Endothelial cell of umbilical vein (primary cell): ENCODE results near the gene RILPL2. TPM values are rescaled to one million over a fixed set of nuclear protein-coding genes. Genes with fewer than 3 reads are reported as not detected.
A peak's percentile ranks its signal among the peaks of the same experiment; 100 is the strongest.

Experiments
- BruUV-seq: library from RNA; stranded (reverse); fragments of 400-500 nt; replicated peaks from 2 replicates; lab custom pipeline; 2021; lab: Mats Ljungman, UMichigan
- CTCF ChIA-PET: fragments of 300-600, 350-600 bp; sonication (Branson Sonifier 250); formaldehyde crosslinking; loops from one replicate; lab custom pipeline; 2021; ENCODE audit warnings: antibody characterized with exemption, inconsistent platforms; lab: Charles Lee
- POLR2A ChIA-PET: fragments of 300-600, 350-600 bp; sonication (Branson Sonifier 250); formaldehyde crosslinking; loops from one replicate; lab custom pipeline; 2021; ENCODE audit warnings: antibody characterized with exemption, inconsistent platforms; lab: Charles Lee
- DNase-seq: peaks from one replicate; pipeline ENCODE4 v3.0.0-alpha.2; 2011; ENCODE audit warnings: low read depth, low spot score
- FAIRE-seq: peaks from 2 replicates; lab custom pipeline; 2011; peaks lifted over from hg19 to GRCh38; lab: Jason Lieb, UNC
- H2AFZ ChIP-seq: 2 replicates; pipeline ENCODE4 v1.6.0; 2012; ENCODE audit warnings: low read depth, low read length, control low read depth, inconsistent platforms
- H3K27ac ChIP-seq: 2 replicates; pipeline ENCODE4 v1.5.1; 2011; ENCODE audit warnings: low read depth, mild to moderate bottlenecking, control low read depth, low read length, moderate library complexity; ENCODE audit not compliant: insufficient read depth
- H3K27me3 ChIP-seq, 2 experiments: 2 replicates each; pipeline versions ENCODE4 v1.6.0 to v1.6.1; 2011; ENCODE audit warnings: low read length in 2 of 2, mixed read lengths in 1 of 2; ENCODE audit not compliant: control insufficient read depth in 2 of 2, insufficient read depth in 2 of 2
- H3K36me3 ChIP-seq, 2 experiments: 2 replicates in 1 of 2; 3 replicates in 1 of 2; pipeline ENCODE4 v1.5.1; 2011; ENCODE audit warnings: low read length in 2 of 2, mild to moderate bottlenecking in 1 of 2, moderate library complexity in 1 of 2; ENCODE audit not compliant: control insufficient read depth in 2 of 2, insufficient read depth in 2 of 2; ENCODE audit errors: extremely low read depth in 1 of 2
- H3K4me1 ChIP-seq: 3 replicates; pipeline ENCODE4 v1.5.1; 2011; ENCODE audit warnings: mild to moderate bottlenecking, low read length; ENCODE audit not compliant: control insufficient read depth, insufficient read depth; ENCODE audit errors: extremely low read depth
- H3K4me2 ChIP-seq: 2 replicates; pipeline ENCODE4 v1.6.1; 2011; ENCODE audit warnings: low read length, control low read depth, mixed read lengths; ENCODE audit not compliant: insufficient read depth
- H3K4me3 ChIP-seq, 3 experiments: fragments of 200-600 bp in 1 of 3; sonication (generic), shearing (Covaris generic) in 1 of 3; replicated peaks in 1 of 3; 2 replicates each; pipeline ENCODE4 v1.5.1; 2011 to 2016; ENCODE audit warnings: control low read depth in 3 of 3, low read length in 3 of 3, mild to moderate bottlenecking in 2 of 3, inconsistent platforms in 1 of 3, low read depth in 1 of 3, moderate library complexity in 1 of 3; ENCODE audit not compliant: insufficient read depth in 1 of 3
- H3K79me2 ChIP-seq: 2 replicates; pipeline ENCODE4 v1.6.0; 2012; ENCODE audit warnings: low read length, inconsistent platforms; ENCODE audit not compliant: control insufficient read depth, insufficient read depth
- H3K9ac ChIP-seq: replicated peaks from 2 replicates; pipeline ENCODE3; 2011; ENCODE audit warnings: low read length, control low read depth; ENCODE audit not compliant: insufficient read depth; ENCODE audit errors: extremely low read depth
- H3K9me1 ChIP-seq: replicated peaks from 3 replicates; pipeline ENCODE4 v1.6.0; 2011; ENCODE audit warnings: mild to moderate bottlenecking, low read length; ENCODE audit not compliant: control insufficient read depth, insufficient read depth; ENCODE audit errors: extremely low read depth
- H3K9me3 ChIP-seq: replicated peaks from 2 replicates; pipeline ENCODE4 v1.5.1; 2012; ENCODE audit warnings: low read length, inconsistent platforms; ENCODE audit not compliant: control insufficient read depth, insufficient read depth
- H4K20me1 ChIP-seq: replicated peaks from 2 replicates; pipeline ENCODE3; 2011; ENCODE audit warnings: mild to moderate bottlenecking, low read length; ENCODE audit not compliant: control insufficient read depth, insufficient read depth; ENCODE audit errors: extremely low read depth
- CTCF ChIP-seq, 2 donors: IDR thresholded peaks; 1 replicate in 1 of 2; 2 replicates in 1 of 2; pipeline ENCODE4 v1.5.1; 2011; ENCODE audit warnings: low read length in 2 of 2, mild to moderate bottlenecking in 2 of 2, moderate library complexity in 2 of 2, control low read depth in 1 of 2, inconsistent platforms in 1 of 2, low read depth in 1 of 2; ENCODE audit not compliant: insufficient read depth in 1 of 2; ENCODE audit errors: extremely low read depth in 1 of 2
- EZH2 ChIP-seq: IDR thresholded peaks from 2 replicates; pipeline ENCODE4 v1.6.1; 2012; ENCODE audit warnings: borderline replicate concordance, low read depth, mild to moderate bottlenecking, moderate library complexity, low read length, inconsistent platforms; ENCODE audit not compliant: severe bottlenecking
- FOS ChIP-seq: IDR thresholded peaks from 2 replicates; pipeline ENCODE4 v1.6.1; 2011; ENCODE audit warnings: mild to moderate bottlenecking, low read length, moderate library complexity, borderline replicate concordance; ENCODE audit not compliant: insufficient read depth
- GATA2 ChIP-seq: IDR thresholded peaks from 2 replicates; pipeline ENCODE4 v1.7.0; 2011; ENCODE audit warnings: low read depth, mild to moderate bottlenecking, moderate library complexity, mixed read lengths, low read length; ENCODE audit not compliant: insufficient read length, insufficient read depth
- JUN ChIP-seq: IDR thresholded peaks from 2 replicates; pipeline ENCODE4 v1.6.1; 2011; ENCODE audit warnings: borderline replicate concordance, low read depth; ENCODE audit not compliant: insufficient read length, insufficient read depth
- MAX ChIP-seq: IDR thresholded peaks from 2 replicates; pipeline ENCODE4 v1.6.1; 2011; ENCODE audit not compliant: insufficient read depth, insufficient read length
- MYC ChIP-seq: IDR thresholded peaks from one replicate; pipeline ENCODE4 v1.6.1; 2011; ENCODE audit warnings: mild to moderate bottlenecking, low read depth, low read length
- POLR2A ChIP-seq: IDR thresholded peaks from 2 replicates; pipeline ENCODE4 v1.6.1; 2012; ENCODE audit warnings: low read depth, mild to moderate bottlenecking, control low read depth, low read length
- POLR2AphosphoS5 ChIP-seq: IDR thresholded peaks from 2 replicates; pipeline ENCODE4 v1.6.1; 2012; ENCODE audit warnings: low read depth, mild to moderate bottlenecking, control low read depth, low read length, moderate library complexity; ENCODE audit not compliant: insufficient read depth
- dilution Hi-C: fragments of 300-500 bp; cut with MboI; formaldehyde crosslinking; loops from one replicate; pipeline ENCODE4 v1.15.0; 2019; ENCODE audit warnings: low sequenced_read_pairs; ENCODE audit not compliant: extremely low pct_ligation_motif_present
- intact Hi-C: fragments of 100-400 bp; cut with micrococcal nuclease; formaldehyde crosslinking; loops from one replicate; pipeline ENCODE4 v1.10.0; 2022
- polyA plus RNA-seq, 4 experiments: library from polyadenylated mRNA; depleted of rRNA in 3 of 4; stranded (reverse) in 3 of 4; unstranded in 1 of 4; fragments of >200 nt; gene quantifications; 2 replicates each; pipeline versions ENCODE4 v1.2.1 to v1.2.3, GENCODE V29; 2011 to 2012; ENCODE audit warnings: missing spikeins in 1 of 4
- total RNA-seq: library from RNA; stranded (reverse); gene quantifications from 2 replicates; pipeline ENCODE4 v1.2.3, GENCODE V29; 2021

RILPL2 gene
- total and polyA plus RNA-seq, 2 donors (not counting 3 experiments of a cell fraction or from before 2014, with no cell fraction given) = 3.3 to 4.6 TPM

DNA sequence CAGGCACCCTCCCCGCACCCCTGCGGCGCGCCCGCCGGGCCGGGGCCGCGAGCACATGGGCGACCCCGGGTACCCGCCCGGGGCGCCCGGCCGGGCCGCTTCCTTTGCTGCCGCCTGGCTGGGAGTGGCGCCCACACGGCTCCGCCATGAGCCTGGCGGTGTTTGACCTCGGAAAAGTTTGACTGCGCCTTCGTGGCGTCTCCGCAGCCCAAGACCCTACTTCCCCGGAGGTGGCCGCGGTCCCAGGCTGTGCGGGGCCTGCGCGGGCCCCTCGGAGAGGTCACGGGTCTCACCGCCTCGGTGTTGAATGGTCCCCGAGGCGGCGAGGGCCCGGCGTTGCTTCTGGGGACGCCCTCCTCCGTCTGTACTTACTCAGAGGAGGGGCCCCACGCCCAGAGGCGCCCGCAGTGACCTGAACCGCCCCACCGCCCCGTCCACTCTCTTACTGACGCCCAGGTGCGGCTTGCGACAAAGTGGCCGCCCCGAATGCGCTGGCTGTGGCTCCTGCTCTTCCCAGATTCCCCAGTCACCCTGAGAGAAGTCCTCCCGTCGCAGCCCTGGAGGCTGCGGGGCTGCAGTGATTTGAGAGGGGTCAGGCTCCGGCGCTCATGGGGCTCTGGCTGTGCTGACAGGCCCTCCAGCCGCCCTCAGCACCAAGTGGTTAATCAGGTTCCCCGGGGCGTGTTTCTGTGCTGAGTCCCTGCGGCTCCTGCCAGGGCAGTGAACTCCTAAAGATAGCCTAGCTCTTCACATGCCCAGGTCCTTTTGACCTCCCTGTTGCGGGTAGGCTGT, 46.7 kb downstream of the RILPL2 start:
- FAIRE-seq (no peak), DNase-seq (peak; percentile 25)
- ChIA-PET POLR2A (no interaction called here), CTCF (interaction anchor here (1.1 to 1.8 kb wide), 2 partner anchors 38 to 193 kb away, joined by 3 to 5 read pairs; no protein-coding TSS in a partner anchor)
- Histone ChIP-seq H3K79me2 (peaks cover 62% of the 10 kb centered on the region), H3K36me3 (peaks cover 13 to 15% of the 10 kb centered on the region in 2 experiments), H2AFZ (no peak overlapping the region), H3K9ac (peak overlapping the region; percentile 66), H3K4me2 (peak overlapping the region; percentile 94), H3K27ac (peak overlapping the region; percentile 44), H3K27me3 (no peaks in the 10 kb centered on the region), H3K4me1 (peaks cover 33% of the 10 kb centered on the region), H3K9me1 (no peaks in the 10 kb centered on the region), H3K4me3 (peak overlapping the region; percentile 46 to 69 (median 67)), H4K20me1 (no peaks in the 10 kb centered on the region), H3K9me3 (no peaks in the 10 kb centered on the region)
- intact Hi-C loops (loop anchor here (2.0 kb wide), 2 partner anchors 47 to 193 kb away; partner anchors contain the start of gene RILPL2), dilution Hi-C loops (loop anchor here (10.0 kb wide), 1 partner anchor 235 kb away; no protein-coding TSS in a partner anchor)
- TF ChIP-seq MYC = no peak
- no peak for TF ChIP-seq EZH2
- TF ChIP-seq MAX = no peak
- no peak for TF ChIP-seq JUN
- TF ChIP-seq GATA2 = no peak
- no peak for TF ChIP-seq POLR2AphosphoS5
- no peak for TF ChIP-seq CTCF (IDR thresholded peaks at IDR 0.05; ENCODE audit: extremely low read depth in 1 of 2, insufficient read depth in 1 of 2, low read depth in 1 of 2, low read length in 2 of 2)
- no peak for TF ChIP-seq FOS
- TF ChIP-seq POLR2A = no peak
- no TSS peak for BruUV-seq
